ENCODE measurements around the gene CDCA8. TPM values are rescaled to one million over a fixed set of nuclear protein-coding genes. Genes with fewer than 3 reads are reported as not detected.

The CDCA8 gene
- total and polyA plus RNA-seq, 8 donors = 0.89 to 5.5 (median 3.0) TPM; not detected in 2

GRCh38 chr1:37748565-37748964, 56.2 kb downstream of the CDCA8 start:
- H3K4me3 ChIP-seq = no peak overlapping the region
- WGBS, 5 donors = 83 to 100% (median 89%) methylated on average over 1 of the region's 1 CpG

DNA sequence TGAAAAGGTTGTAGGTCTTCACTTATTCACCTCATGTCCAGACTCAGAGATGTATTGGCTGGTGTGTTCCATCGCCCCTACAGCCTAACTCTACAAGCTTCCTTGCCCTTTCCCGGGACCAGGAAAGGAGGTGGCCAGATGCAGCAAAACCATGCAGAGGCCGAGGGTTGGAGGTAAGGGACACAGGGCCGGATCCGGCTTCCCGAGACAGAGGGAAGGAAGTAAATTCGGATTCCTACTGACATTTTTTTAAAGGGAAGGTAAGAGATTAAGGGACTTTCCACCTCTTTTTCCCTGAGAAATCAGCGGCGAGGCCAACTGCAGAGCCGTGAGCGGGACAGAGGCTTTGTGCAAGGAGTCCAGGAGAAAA, 59.9 kb downstream of the CDCA8 start:
- peaks cover 0 to 5% (median 2%) of the 10 kb centered on the region in 4 donors for H3K9me3 ChIP-seq
- peak overlapping the region; percentile 38 to 56 (median 50) for H3K4me3 ChIP-seq
- 13 to 22% (median 17%) methylated on average over 11 of the region's 11 CpGs for WGBS, 5 donors
- H3K27me3 ChIP-seq = peaks cover 9 to 81% (median 27%) of the 10 kb centered on the region in 3 donors
- no peaks in the 10 kb centered on the region for H3K36me3 ChIP-seq
- TF ChIP-seq POLR2A (IDR thresholded peaks at IDR 0.05) (no peak), POLR2AphosphoS5 (IDR thresholded peaks at IDR 0.05) (no peak), EP300 (IDR thresholded peaks at IDR 0.05) (no peak)
- TF ChIP-seq, protein P1, sequence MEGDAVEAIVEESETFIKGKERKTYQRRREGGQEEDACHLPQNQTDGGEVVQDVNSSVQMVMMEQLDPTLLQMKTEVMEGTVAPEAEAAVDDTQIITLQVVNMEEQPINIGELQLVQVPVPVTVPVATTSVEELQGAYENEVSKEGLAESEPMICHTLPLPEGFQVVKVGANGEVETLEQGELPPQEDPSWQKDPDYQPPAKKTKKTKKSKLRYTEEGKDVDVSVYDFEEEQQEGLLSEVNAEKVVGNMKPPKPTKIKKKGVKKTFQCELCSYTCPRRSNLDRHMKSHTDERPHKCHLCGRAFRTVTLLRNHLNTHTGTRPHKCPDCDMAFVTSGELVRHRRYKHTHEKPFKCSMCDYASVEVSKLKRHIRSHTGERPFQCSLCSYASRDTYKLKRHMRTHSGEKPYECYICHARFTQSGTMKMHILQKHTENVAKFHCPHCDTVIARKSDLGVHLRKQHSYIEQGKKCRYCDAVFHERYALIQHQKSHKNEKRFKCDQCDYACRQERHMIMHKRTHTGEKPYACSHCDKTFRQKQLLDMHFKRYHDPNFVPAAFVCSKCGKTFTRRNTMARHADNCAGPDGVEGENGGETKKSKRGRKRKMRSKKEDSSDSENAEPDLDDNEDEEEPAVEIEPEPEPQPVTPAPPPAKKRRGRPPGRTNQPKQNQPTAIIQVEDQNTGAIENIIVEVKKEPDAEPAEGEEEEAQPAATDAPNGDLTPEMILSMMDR (IDR thresholded peaks at IDR 0.05) = no peak
- H3K27ac ChIP-seq = no peak overlapping the region
- peaks cover 6 to 21% (median 16%) of the 10 kb centered on the region in 4 donors for H3K4me1 ChIP-seq
- DNase-seq = no peak
- intact Hi-C loops (cut with DNase I; ENCODE audit: low total_unique reads) = no loop called here

More at GRCh38 chr1:37748565-37748964, 56.2 kb downstream of the CDCA8 start:
- H3K27ac ChIP-seq = no peak overlapping the region
- no peak for TF ChIP-seq POLR2A (IDR thresholded peaks at IDR 0.05)
- TF ChIP-seq, protein P1 (IDR thresholded peaks at IDR 0.05) = no peak
- TF ChIP-seq EP300 (IDR thresholded peaks at IDR 0.05) = no peak
- no peak for TF ChIP-seq POLR2AphosphoS5 (IDR thresholded peaks at IDR 0.05)
- intact Hi-C loops (cut with DNase I; ENCODE audit: low total_unique reads) = no loop called here
- peaks cover 1 to 45% (median 15%) of the 10 kb centered on the region in 3 donors for H3K27me3 ChIP-seq
- H3K9me3 ChIP-seq = peaks cover 0 to 15% (median 4%) of the 10 kb centered on the region in 4 donors
- H3K36me3 ChIP-seq = no peaks in the 10 kb centered on the region
- DNase-seq = no peak
- peaks cover 6 to 14% (median 13%) of the 10 kb centered on the region in 4 donors for H3K4me1 ChIP-seq

DNA sequence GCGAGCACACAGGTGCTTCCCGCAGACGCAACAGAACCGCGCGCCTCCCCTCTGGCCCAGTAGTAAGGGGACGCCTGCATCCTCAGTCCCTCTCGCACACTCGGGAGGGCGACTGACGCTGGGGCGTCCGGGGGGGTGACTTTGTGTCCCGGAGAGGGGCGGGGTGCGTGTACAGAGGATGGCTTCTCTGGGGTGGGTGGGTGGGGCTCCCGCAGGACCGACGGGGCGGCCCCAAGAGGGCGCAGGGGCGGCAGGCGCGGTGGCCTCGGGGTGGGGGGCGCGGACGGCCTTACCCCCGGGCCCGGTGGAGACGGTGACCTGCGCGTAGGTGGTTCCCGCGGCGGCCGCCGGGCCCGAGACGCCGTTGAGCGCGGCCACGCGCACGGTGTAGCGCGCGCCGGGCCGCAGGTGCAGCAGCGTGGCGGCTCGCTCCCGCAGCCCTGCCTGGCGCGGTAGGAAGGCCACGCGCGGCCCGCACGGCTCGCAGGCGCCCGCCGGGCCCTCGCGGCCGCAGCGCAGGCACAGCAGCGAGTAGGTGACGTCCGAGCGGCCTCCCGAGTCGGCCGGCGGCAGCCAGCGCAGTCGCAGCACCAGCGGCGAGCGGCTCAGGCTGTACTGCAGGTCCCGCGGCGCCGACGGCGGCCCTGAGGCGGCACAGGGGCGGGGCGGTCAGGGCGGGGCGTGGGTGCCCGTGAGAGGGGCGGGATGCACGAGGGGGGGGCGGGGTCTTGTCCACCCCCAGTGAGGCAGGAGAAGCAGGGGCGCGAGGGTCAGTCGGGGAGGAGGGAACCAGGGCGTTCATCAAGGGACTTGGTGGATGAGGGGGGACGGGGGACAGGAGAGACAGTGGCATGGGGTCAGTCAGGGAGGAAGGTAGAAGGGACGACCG, 60.5 kb downstream of the CDCA8 start:
- Histone ChIP-seq H3K36me3 (no peaks in the 10 kb centered on the region), H3K9me3 (no peaks in the 10 kb centered on the region), H3K27me3 (peaks cover 9 to 87% (median 27%) of the 10 kb centered on the region in 3 donors), H3K4me1 (peaks cover 6 to 21% (median 16%) of the 10 kb centered on the region in 4 donors), H3K27ac (peak overlapping the region in 2 of 5 donors; percentile 5 to 7), H3K4me3 (peak overlapping the region; percentile 38 to 56 (median 50))
- peak; percentile 40 to 75 for DNase-seq
- WGBS, 5 donors = 1 to 4% (median 2%) methylated on average over 22 to 105 of the region's 105 CpGs
- intact Hi-C loops (cut with DNase I; ENCODE audit: low total_unique reads) = no loop called here
- TF ChIP-seq POLR2A (IDR thresholded peaks at IDR 0.05) = no peak
- TF ChIP-seq, protein P1 (IDR thresholded peaks at IDR 0.05) = no peak
- TF ChIP-seq EP300 (IDR thresholded peaks at IDR 0.05) = no peak
- TF ChIP-seq POLR2AphosphoS5 (IDR thresholded peaks at IDR 0.05) = no peak

GRCh38 chr1:37753473-37754321, 61.4 kb downstream of the CDCA8 start:
- no peak for DNase-seq
- H3K4me1 ChIP-seq = peaks cover 6 to 21% (median 16%) of the 10 kb centered on the region in 4 donors
- TF ChIP-seq, protein P1 (IDR thresholded peaks at IDR 0.05) = no peak
- TF ChIP-seq POLR2A (IDR thresholded peaks at IDR 0.05) (no peak), EP300 (IDR thresholded peaks at IDR 0.05) (no peak), POLR2AphosphoS5 (IDR thresholded peaks at IDR 0.05) (no peak)
- peaks cover 9 to 96% (median 28%) of the 10 kb centered on the region in 3 donors for H3K27me3 ChIP-seq
- no peak overlapping the region for H3K27ac ChIP-seq
- no peaks in the 10 kb centered on the region for H3K9me3 ChIP-seq
- intact Hi-C loops (cut with DNase I; ENCODE audit: low total_unique reads) = no loop called here
- peak overlapping the region in 2 of 4 donors; percentile 53 to 56 for H3K4me3 ChIP-seq
- WGBS, 5 donors = 5 to 9% (median 8%) methylated on average over 32 to 52 of the region's 52 CpGs
- no peaks in the 10 kb centered on the region for H3K36me3 ChIP-seq

Measured in stomach (tissue), 9 donors.